Sigmoid colon (tissue), 4 donors: ENCODE results near the gene ADGRG6.

Experiments used
- CTCF ChIP-seq, 4 experiments: fragments of 450-650 bp in 3 of 4; fragments of 200-600 bp in 1 of 4; IDR thresholded peaks; one replicate each; pipeline ENCODE4 v1.5.1; 2016 to 2019; ENCODE audit warnings: antibody characterized with exemption in 4 of 4, mild to moderate bottlenecking in 3 of 4, moderate library complexity in 2 of 4
- POLR2AphosphoS5 ChIP-seq, 4 donors: sonication (generic); formaldehyde crosslinking; IDR thresholded peaks; one replicate each; pipeline ENCODE4 v1.6.1; 2017; ENCODE audit warnings: antibody characterized with exemption in 4 of 4

- TF ChIP-seq POLR2AphosphoS5 (IDR thresholded peaks at IDR 0.05): no peak
- TF ChIP-seq CTCF (IDR thresholded peaks at IDR 0.05): no peak
Measured at GRCh38 chr6:142284419-142284818, 17.4 kb upstream of the ADGRG6 start.
